Activated CD8-positive, alpha-beta memory T cell treated with anti-CD3 and anti-CD28 coated beads for 24 hours (primary cell): ENCODE results near the gene SYT15.
"Not testable (repeated sequence)": the region's sequence is repeated elsewhere in the genome, so short reads cannot be mapped to it uniquely, and the experiment has no call there.

Source experiments
- DNase-seq: peaks from one replicate; pipeline ENCODE4 v3.0.0-alpha.2; 2020

Gene SYT15

DNA sequence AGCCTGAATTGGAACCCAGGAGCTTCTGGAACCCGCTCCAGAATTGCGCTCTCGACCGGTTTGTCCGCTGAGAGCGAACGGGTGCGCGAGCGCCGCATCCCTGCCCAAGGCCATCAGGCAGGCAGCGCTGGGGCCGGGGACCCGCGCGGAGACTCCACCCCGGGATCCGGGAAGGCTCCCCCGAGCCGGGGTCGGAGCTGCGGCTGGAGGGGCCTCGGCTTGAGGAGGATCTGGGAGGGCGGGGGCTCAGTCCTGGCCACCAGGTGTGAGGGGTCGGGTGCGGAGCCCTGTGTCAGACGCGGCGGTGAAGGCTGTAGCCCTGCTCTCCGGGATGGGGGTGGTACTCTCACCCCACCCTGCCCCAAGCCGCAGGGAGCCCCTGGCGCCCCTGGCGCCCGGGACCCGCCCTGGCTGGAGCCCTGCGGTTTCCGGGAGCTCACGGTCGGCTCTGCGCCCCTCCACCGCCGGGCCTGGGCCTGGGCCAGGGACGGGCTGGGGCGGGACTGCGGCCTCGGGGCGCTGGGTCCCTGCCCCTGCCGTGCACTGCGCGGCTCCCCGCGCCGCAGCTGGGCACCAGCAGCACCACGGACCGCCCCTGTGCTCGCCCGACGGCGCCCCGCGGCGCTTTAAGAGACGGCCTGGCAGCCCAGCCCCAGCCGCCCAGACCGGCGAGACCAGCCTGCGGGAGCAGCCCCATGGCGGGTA is at the start of gene SYT15:
Gene SYT15 (plus strand): TSS at position 655 of the 705 bp plus-strand sequence. CDS start 41 bp downstream, at position 696.
- not testable (repeated sequence) for DNase-seq

DNA sequence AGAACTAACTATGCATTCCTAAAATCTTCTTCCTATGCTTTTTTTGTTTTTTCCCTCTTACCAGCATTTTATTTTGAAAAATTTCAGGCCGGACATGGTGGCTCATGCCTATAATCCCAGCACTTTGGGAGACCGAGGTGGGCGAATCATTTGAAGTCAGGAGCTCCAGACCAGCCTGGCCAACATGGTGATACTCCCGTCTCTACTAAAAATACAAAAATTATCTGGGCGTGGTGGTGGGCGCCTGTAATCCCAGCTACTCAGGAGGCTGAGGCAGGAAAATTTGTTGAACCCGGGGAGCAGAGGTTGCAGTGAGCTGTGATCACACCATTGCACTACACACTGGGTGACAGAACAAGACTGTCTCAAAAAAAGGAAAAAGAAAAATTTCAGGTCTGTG is 49.2 kb upstream of the SYT15 start:
- not testable (repeated sequence) for DNase-seq

DNA sequence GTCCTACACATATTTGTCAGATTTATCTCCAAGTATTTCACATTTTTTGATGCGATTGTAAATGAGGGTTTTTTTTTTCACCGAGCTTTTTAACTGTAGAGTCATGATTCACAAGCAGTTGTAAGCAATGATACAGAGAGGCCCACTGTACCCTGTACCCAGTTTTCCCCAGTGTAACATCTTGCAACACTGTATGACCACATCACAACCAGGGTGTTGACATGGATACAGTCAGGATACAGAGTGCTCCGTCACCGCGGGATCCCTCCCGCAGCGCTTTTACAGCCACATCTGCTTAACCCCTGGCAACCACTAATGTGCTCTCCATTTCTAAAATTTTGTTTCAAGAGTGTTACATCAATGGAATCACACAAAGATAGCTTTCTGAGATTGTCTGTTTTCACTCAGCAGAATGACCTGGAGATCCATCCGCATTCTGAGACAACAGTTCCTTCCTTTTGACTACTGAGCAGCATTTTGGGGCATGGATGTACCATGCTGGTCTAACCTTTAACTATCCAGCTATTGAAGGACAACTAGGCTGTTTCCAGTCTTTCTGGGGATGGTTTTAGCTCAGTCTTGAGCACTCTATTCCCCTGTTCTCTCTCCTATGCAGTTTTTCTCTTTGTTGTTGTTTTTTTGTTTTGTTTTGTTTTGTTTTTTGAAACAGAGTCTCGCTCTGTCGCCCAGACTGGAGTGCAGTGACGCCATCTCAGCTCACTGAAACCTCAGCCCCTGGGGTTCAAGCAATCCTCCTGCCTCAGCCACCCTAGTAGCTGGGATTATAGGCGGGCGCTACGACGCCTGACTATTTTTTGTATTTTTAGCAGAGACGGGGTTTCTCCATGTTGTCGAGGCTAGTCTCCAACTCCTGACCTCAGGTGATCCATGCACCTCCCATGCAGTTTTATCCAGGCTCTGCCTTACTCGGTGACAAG is 48.4 kb upstream of the SYT15 start:
- DNase-seq, result no peak

DNA sequence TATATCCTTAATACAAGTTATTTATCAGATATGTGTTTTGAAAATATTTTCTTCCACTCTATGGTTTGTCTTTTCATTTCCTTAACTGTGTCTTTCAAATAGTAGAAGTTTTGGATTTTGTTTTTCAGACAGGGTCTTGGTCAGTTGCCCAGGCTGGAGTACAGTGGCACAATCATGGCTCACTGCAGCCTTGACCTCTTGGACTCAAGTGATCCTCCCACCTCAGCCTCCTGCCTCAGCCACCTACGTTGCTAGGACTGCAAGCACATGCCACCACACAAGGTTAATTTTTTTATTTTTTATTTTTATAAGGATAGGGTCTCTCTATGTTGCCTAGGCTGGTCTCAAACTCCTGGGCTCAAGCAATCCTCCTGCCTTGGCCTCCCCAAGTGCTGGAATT is 46.7 kb upstream of the SYT15 start:
- DNase-seq, result not testable (repeated sequence)

DNA sequence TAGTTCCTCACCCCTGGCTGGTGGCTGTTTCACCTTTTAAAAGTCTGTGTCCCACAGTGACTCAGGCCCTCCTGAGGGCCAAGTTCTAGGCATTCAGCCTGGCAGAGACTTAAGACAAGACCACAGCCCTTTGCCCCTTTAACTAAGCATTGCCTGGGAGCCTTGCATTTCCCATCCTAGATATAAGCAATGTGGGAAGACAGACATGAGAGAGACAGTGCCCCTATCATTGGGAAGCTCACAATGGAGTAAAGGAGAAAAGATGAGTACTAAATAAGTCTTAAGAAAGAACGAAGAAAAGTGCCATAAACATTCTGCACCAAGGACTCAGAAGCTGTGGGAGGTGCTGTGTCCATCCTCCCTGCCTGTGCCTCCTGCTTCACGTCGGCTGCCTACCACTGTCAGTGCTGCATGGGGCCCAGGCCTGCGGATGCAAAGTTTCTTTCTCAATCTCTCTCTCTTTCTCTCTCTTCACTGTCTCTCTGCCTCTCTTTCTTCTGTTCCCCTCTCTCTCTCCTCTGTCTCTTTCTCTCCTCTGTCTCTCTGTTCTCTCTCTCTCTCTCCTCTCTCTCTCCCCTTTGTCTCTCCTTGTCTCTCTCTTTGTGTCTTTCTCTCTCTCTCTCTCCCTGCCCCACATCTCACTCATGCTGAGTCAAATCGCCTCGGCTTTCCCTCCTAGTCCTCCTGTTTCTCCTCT is 44.0 kb upstream of the SYT15 start:
- DNase-seq, result no peak

DNA sequence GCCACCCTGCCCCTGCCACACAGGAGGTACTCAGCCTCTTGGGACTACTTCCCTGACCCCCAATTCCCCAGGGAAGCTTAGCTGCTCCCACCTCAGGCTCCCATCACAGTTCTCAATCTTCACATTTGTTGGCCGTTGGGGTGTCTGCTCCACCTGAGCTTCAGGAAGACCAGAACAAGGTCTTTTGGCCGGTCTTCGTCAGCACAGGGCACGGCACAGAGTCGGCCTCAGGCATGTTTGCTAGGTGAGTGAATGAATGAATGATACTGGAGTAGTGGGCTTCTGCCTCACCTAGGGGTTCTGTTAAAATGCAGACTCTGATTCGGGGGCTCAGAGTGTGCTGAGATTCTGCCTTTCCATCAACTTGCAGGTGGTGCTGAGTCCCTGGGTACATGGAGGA is 42.8 kb upstream of the SYT15 start:
- no peak for DNase-seq

DNA sequence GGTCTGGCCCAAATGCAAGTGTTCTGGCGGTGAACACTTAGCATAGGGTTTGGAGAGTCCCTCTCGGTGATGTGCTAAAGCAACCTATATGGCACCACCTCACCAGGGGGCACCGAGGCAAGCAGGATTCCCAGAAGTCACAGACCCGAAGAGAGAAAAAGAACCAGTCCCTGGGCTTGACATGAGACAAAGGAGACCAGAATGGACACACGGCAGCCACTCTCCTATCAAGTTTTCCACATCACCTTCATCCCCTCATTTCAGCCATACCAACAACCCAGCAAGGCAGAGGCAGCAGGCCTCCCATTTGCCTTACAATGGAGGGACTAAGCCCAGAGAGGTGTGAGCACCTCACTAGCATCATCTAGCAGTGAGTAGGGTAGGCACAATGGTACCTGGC is 42.1 kb upstream of the SYT15 start:
- no peak for DNase-seq

DNA sequence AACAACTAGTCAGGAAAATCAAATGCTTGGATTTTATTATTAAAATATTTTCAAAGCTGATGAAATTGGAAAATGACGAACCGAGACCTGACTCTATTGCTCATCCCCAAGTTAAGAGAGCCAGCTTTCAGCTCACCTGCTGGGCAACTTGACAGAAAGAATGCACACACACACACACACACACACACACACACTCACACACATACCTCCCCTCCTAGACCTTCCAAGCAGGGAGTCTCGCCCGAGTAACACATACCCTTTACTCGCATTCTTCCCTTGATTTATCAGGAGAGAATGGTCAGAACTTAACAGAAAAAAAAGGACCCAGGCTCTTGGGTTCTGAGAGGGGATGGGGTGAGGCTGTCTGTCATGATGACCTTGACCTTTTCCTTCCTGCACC is 41.6 kb upstream of the SYT15 start:
- no peak for DNase-seq

DNA sequence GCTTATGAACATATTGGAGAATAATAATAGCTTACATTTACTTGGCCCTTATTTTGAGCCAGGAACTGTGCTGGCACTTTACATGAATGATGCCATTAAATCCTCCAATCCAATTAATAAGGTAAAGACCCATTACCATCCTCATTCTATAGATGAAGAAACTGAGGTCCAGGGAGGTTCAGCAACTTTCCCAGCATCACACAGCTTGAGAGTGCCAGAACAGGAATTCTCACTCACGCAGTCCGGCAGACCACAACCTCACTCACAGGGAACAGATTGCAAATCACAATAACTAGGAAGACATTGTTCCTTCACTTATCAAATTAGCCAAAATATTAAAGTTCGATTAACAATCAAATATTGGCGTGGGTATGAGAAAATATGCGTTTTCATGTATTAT is 40.8 kb upstream of the SYT15 start:
- DNase-seq, result no peak

DNA sequence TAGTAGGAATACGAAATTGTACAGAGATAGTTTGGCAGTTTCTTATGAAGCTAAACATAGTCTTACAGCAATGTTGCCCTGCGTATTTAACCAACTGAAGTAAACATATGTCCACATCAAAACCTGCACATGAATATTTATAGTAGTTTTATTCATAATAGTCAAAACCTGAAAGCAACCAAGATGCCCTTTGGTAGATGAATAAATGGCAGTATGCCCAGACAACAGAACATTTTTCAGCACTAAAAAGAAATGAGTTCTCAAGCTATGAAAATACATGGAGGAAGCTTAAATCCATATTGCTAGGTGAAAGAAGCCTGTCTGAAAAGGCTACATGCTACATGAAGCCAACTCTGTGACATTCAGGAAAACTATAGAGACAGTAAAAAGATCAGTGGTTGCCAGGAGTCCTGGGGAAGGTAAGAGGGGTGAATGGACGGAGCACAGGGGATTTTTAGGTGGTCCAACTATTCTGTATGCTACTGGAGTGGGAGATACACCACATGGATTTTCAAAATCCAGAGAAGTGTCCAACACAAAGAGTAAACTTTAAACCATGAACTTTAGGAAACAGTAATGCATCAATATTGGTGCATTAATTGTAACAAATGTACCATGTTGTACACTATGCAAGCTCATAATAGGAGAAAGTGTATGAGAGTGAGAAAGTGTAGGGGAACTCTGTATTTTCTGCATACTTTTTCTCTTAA is 40.1 kb upstream of the SYT15 start:
- DNase-seq, result no peak

DNA sequence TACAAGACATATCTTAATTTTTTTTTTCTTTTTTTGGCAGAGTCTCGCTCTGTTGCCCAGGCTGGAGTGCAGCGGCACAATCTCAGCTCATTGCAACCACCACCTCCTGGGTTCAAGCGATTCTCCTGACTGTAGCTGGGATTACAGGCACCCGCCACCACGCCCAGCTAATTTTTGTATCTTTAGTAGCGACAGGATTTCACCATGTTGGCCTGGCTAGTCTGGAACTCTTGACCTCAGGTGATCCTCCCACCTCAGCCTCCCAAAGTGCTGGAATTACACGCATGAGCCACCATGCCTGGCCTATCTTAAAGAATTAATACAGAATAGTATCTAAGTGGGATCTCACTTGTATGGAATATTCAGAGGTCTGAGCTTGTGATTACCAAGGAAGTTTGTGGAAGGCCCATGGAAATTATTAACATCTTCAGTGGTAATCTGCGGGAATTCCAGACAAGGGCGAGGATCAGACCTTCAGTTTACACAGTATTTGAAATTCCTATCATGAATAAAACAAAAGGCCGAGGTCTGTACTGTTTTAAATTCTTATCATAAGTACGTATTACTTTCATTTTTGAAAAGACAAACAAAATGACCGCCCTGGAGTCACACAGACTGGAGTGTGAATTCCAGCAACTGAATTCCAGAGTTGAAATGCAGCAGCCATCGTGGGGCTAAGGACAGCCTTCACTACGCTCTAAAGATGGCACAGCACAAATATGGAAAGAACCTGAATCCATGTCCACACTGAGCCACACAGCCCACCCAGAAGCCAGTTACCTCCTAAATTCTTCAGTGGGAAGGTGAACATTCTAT is 39.1 kb upstream of the SYT15 start:
- no peak for DNase-seq

DNA sequence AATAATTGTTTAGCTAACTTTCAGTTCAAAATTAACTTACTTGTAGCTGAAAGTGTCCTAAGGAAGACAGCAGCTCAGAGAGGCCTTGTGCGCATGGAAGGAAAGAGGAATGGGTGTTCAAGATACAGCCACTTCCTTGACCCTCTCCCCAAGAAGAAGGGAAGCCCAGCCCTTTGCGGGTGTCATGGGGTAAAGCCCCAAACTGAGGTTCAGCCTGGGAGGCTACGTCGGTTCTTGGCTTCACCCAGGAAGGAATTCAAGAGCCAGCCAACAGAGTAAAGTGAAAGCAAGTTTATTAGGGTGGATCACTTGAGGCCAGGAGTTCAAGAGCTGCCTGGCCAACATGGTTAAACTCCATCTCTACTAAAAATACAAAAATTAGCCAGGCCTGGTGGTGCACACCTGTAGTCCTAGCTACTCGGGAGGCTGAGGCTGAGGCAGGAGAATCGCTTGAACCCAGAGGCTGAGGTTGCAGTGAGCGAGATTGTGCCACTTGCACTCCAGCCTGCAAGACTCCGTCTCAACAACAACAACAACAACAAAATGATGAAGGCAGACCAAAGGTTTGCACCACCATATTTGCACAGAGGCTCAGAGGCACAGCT is 38.4 kb upstream of the SYT15 start:
- DNase-seq, result no peak

DNA sequence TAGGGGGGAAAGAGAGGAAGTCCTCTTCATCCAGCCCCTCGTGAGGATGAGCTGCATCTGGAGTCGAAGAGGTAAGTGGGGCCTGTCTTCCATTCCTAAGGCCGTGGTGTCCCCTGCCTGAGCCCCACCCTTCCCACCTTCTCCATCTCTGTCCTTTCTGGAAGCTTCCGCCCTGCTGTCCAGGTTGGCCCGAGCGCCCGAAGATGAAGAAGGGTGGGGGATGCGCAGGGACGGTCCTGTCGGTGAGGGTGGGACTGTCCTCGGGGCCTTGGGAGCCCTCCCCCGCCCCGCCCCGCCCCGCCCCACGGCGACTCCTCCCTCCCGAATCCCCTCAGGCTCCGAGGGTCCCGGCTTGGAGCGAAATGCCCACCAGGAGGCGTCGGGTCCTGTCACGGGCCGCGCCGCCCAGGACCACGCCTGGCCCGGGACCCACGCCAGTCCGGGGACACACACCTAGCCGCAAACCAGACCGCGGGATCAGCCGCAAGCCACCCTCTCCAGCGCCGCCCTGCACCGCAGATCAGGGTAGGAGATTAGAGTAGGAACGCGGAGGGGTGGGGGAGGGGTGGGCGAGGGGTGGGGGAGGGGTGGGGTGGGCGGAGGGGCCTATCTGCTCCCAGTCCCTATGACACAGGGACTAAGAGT is 37.8 kb upstream of the SYT15 start:
- DNase-seq, result no peak

DNA sequence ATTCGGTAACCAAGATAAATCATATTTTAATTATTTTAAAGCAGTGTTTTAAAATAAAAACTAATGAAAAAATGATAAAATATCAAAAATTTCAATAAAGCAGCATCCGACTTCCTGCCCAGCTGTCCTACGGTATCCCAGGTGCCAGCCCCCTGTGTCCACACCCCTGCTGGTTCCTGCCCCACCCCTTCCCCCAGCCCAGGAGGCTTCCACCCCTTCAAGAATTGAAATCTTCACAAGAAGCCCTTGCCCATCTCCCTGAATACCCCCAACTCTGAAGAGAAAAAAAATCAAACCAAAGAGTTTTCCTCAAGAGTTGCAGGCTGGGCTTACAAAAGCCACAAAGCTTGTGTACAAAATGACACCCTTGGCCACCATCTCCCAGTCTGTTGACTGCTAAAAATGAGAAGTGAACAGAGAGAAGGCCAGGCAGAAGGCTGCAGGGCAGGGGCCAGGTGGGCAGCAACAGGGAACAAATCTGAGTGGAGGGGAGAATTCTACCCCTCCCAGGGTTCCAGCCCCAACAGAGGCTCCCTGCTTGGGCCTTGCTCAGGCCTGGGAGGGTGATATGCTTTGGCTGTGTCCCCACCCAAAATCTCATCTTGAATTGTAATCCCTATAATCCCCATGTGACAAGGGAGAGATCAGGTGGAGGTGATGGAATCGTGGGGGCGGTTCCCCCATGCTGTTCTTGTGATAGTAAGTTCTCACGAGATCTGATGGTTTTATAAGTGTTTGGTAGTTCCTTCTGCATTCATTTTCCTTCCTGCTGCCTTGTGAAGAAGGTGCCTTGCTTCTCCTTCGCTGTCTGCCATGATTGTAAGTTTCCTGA is 37.0 kb upstream of the SYT15 start:
- peak; percentile 48 for DNase-seq

DNA sequence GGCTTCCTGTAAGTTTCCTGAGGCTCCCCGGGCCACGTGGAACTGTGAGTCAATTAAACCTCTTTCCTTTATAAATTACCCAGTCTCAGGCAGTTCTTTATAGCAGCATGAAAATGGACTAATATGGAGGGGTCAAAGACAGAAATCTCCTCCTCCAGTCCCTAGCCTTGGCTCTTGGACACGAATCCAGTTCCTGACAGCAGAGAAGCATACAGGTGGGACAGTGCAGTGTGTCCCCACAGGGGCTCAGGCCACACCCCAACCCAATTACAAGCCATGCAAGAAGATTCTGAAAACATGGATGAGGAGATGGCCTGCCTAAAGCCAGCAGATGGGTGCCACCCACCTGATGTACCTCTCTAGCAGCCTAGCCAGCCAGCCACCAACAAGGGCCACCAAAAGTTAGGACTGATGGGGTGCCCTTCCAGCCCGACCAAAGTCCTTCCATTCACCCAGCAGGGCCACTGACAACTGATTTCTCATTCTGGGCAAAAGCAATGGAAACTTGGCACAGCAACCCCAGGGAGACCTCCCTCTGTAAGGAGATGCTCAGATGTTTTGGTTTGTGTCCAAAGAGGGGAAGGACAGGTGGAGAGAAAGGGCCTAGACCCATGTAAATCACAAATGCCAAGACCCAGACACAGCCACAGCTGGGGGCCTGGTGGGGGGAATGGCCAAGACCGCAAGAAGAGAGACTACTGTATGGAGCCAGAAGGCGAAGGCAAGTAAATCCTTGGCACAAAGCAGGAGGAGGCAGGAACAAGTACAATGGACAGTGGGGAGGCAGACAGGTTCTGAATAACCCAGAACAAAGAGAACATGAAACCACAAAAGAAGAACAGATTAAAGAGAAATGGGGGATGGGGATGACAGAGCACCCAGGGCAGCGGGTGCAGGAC is 36.1 kb upstream of the SYT15 start:
- DNase-seq, result peak; percentile 56

DNA sequence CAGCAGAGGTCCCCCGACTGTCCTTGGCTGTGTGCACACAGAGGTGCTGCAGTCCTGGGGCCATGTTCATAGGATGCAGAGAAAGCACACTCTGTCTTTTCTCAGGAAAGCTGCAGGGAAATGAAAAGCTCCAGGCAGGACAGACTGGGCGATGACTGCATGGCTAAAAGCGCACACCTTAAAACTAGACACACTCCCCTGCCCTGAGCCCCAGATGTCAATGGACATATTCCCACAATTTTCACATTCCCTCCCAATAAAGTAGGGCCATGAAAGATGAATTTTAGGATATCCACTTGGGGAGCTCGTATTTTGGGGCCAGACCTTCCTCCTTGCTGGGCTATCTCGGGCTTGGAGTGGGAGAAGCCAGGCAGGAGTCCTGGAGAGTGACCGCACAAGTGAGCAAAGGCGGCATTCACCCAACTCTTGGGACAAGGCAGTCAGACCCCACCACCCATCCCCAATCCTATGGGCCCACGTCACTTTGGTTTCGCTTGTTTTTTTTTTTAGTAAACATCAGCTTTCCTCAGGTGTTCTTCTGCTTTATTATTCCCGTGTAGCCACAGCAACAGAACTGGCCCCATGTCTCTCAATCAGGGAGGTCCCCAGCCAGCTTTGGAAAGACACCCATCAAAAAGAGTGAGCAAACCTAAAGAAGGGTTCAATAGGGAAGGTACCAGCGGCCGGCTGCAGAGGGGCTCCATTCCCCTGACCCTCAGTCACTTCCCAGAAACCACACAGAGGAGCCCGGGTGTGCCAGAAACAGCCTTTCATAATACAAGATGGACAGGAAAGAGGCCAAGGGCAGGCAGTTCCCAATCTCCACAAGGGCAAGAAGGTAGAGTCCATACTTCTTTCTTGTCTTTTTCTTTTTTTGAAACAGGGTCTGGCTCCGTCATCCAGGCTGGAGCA is 35.2 kb upstream of the SYT15 start:
- peak; percentile 47 for DNase-seq

DNA sequence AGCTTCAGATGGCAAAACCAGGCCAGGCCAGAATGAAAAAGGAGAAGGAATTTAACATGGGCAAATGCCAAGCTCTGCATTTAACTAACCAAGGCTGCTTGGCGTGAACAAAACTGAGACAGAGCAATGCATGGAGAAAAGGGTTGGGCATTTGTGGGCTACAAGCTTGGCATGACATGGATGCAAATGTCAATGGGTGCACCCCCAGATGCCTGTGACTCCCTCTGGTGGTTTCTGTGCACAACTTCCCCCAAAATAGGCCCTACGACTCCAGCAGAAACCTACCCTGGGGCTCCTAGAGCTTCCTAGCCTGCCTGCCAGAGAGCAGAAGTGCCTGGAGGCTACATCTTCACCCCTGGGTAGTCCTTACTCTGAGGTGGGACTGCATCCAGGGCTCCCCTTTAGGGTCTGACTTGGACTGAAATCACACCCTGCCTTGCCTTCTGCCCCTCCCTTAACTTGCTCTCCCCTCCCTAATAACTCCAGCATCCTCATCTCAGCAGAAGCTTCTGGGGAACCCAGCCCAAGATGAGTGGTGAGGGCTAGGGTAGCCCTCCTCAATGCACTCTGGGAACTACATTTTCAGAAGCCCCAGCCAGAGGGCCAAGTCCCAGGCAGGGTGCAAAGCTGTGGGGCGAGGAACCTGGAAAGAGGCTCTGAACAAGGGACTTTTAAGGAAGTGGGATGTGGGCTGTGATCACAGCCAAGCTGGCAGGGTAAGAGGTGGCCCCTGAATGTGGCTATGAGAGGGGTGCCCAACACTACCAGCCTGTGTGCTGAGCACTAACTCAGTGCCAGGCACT is 33.7 kb upstream of the SYT15 start:
- peak; percentile 56 for DNase-seq
